ENCODE results near the gene HDAC8.

HDAC8 gene

DNA sequence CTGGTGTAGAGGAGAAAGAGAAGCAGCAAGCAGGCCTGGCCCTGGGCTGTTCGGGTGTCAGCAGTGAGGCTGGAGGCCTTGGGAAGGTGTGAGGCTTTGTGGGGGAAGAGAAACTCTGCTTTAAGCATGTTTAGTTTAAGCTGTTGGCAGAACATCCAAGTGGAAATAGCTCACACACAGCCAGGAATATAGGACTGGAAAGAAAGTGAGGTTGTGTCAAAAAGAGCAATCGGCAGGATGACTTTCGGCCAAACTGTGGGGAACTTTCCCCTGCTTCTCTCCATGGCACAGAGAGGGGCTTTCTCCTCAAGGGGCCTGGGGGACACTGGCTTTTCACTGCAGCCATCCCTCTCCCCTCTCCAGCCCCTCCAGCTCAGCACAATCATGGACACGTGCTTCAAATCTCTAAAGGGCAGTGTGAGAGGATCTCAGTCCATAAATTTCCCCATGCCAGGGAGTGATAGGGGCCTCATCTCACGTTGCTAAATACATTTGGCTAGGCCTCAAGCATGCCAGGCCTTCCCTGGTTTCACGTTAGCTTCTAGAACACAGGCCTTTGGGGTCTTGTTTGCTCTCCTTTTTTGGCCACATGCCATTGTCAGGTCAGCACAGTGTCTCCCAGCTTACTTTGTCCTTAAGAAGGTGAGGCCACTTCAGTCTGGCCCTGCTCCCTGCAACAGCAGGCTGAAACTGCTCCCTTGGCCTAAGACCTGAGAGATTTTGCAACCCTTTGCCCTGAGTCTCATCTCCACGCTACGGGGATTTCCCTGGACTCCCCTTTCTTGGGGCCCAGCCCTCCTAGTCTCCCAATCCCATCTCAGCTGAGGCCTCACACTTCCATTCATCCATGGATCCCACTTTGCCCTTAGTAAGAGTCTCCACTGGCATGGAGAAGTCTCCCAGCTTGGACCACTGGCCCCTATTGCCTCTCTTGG is 258.7 kb downstream of the HDAC8 start:
- no peak for DNase-seq

DNA sequence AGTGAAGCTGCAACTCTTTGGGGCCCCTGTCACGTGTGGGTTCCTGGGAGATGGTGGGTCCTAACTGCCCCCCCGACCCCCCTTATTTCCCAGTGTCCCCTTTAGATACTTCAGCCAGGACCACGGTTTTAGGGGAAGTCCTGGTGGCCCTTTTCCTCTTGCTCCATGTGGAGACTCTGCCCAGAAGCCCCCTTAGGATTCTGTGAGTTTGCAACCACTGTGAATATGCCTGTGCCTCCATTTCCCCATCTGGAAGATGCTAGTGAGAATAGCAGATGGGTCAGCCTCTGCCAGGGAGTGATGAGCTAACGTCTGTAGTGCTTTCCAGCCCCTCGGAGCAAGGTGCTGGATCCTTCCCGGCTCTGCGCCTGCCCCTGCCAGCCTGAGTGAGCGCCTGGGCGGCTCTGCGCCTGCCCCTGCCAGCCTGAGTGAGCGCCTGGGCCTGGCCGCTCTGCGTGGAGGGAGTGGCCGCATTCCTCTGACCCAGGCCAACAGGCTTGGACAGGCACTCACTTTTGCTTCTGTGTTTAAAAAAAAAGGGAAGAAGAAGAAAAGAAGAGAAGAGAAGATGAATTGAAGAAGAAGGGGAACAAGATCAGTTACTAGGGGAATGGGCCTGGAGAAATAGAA is 260.2 kb downstream of the HDAC8 start:
- DNase-seq: no peak

DNA sequence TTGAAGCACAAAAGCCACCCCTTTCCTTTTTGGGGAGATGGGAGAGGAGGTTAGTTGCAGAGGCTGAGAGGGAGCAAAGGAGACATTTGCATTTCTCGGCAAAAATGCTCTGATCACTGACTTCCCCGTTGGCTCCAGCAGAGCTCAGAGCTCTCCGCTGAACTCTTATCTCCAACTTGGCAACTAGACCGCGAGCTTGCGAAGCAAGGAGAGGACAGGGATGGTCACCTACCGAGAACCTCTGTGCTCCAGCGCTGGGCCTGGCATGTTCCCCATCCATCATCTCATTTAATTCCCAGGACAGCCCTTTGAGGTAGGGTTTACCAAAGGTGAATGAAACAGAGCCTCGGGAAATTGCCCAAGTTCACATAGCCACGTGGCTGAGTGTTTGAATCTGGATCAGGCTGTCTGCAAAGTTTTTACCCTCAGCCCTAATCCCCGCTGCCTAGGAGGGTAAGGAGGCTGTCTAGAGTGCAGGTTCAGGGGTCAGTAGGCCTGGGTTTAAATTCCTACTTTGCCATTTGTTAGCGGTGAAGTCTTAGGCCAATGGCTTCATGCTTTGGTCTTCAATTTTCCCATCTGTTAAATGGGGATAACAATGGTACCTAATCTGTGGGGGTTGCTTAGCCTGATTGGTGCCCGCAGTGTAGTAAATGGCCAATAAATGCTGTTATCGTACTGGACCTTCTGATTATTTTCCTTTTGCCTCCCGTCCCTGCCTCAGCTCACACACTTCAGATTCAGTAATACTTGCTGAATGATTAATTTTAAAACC is 263.2 kb downstream of the HDAC8 start:
- DNase-seq: no peak

GRCh38 chrX:72308566-72309296 is 263.9 kb downstream of the HDAC8 start:
- DNase-seq: peak; percentile 44

DNA sequence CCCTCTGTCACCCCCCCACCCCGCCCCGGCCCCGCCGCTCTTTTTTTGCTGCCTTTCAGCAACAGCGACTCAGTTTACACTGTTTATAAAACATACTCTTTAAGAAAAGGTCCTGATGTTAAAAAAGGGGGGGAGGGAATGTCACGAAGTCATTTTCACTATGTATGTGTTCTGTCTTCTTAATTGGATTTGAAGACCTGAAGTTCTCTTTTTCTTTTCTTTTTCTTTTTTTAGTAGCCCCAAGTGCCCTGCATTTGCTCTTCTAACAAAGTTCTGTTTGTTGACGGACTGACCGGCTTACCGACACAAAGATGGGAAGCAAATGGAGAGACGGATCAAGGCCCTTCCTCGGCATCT is 264.5 kb downstream of the HDAC8 start:
- DNase-seq: no peak

DNA sequence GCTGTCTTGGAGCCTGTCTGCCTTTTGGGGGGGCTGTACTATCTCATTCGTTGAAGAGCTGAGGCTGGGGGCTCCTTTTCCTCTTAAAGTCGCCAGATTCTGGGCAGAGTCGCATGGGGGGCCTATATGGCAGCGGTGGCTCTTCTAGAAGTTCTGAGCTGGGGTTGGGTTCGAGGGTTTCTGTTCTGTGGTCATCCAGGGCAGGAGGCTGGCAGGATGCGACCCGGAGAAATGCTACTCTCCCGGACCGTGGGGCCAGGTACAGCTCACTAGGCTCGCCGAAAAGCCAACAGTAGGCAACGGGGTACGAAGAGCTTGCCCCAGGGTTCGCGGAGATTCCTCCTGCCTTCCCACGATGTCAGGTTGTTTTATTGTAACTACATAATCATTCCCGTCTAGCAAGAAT is 265.0 kb downstream of the HDAC8 start:
- no peak for DNase-seq

DNA sequence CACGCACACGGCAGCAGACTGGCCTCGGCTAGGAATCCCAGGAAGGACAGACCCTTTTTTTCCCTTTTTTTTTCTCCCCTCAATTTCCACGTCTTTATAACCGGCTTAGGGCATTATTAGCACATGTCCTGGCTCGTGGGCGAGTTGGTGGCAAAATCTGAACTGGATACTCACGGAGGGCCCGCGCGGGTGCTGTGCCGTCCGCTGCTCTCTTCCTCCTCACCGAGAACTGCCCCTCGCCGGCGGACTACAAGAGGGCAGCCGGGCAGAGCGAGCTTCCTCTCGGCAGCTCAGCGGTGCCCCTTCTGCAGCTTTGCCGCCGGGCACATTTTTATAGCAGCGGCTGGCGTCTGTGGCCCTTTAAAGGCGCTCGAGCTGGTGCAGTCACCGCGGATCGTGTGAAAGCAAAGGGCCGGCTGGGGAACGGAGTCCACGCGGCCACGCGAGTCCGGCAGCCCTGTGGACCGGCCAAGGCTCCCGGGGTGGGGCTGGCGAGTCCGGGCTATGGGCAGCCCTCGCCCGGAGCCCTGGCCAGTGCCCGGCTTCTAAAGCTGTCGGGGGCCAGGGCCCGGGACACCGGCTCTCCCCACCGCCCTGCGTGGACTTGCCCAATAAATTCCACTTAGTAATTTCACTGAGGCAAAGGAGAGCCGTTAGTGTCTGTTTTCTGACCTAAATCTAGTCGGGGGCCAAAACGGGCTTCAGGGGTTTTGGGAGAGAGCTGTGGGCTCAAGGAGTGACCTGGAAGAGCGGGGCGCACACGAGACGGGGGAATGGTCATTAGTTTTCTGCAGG is 265.6 kb downstream of the HDAC8 start:
- peak; percentile 53 for DNase-seq

- DNase-seq: no peak
Observed at GRCh38 chrX:72306085-72306801, 266.4 kb downstream of the HDAC8 start.

DNA sequence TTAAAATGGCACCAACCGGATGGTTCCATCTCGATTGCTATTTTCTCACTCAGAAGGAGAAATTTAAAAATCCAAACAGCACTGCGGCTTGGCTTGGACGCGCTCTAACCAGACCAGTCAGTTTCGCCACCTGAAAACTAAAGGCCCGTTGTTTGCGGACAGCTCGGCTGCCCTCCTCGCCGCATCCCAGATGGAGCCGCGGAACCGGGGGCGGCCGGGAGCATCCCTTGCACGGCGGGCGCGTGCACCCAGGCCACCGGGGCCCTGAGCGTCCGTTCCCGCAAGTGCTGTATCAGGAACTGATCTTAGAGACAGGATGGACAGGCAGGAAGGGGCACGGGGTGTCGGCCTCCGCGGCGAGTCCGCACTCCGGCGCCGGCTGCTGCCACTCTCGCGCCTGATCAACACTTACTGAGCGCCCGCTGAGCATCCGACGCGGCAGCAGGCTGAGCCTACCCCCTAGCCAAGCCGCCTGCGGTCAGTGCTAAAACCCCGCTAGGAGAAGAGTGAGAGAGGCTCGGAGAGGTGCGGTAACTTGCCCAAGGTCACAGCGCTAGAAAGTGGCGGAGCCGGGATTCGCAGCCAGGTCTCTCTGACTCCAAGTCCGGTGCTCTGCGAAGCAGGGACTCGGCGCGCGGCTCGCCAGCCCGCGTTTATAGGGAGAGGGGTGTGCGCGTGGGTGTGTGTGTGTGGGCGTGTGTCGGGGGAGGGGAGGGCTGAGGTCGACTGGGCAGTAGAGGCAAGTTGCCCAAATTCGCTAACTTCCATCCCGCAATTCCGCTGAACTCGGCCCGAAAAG is 267.2 kb downstream of the HDAC8 start, which contains the start of gene CITED1:
Gene CITED1, minus strand, starts transcription at position 629 of the 799 bp plus-strand sequence. CDS start 3,045 bp downstream, outside the sequence.
- DNase-seq: no peak

GRCh38 chrX:72304877-72305276 is 267.8 kb downstream of the HDAC8 start:
- no peak for DNase-seq

DNA sequence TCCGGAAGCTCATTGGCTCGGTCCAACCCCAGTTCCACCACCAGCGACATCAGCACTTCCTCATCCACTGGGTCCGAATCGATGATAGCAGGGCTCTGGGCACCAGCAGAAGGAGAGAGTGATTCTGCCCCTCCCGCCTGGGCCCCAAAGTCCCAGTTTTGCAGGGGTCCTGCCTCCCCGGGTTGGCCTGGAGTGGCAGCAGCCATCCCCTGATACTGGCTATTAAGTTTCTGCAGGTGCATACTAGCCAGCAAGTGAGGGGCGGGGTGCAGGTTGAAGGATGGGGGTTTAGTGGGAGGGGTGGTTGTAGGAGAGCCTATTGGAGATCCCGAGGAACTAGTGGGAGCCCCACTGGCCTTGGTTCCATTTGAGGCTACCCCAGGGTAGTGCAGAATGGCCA is 270.9 kb downstream of the HDAC8 start:
- no peak for DNase-seq

DNA sequence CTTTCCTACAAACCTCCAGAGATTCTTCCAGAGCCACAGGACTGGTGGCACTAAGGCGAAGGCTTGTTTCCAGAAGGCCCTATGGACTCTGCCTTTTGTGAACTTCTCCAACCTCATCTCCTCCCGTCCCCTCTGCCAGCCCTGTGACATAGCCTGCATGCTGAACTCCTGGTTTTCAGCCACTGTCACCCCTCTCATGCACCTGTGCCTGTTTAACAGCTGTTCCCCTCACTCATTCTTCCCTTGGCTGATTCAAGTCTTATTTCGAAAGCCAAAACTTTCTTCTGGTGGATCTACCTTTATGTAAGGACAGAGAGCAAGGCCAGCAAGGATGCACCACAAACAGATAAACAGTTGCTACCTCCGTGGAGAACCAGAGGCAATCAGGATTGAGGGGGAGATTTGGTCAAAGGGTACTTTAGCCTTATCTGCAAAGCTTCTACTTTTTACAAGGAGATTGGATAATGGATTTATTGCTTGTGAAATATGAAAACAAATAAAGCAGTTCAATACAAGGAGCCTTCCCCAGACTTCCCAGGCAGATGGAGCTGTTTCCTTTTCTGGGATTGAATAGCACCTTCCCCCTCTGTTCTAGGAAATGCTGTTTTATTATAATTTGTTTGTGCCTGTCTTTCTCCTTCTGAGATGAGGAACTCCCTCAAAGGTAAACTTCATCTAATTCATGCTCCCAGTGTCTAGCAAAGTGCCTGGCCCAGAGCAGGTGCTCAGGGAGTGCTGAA is 272.6 kb downstream of the HDAC8 start:
- no peak for DNase-seq

DNA sequence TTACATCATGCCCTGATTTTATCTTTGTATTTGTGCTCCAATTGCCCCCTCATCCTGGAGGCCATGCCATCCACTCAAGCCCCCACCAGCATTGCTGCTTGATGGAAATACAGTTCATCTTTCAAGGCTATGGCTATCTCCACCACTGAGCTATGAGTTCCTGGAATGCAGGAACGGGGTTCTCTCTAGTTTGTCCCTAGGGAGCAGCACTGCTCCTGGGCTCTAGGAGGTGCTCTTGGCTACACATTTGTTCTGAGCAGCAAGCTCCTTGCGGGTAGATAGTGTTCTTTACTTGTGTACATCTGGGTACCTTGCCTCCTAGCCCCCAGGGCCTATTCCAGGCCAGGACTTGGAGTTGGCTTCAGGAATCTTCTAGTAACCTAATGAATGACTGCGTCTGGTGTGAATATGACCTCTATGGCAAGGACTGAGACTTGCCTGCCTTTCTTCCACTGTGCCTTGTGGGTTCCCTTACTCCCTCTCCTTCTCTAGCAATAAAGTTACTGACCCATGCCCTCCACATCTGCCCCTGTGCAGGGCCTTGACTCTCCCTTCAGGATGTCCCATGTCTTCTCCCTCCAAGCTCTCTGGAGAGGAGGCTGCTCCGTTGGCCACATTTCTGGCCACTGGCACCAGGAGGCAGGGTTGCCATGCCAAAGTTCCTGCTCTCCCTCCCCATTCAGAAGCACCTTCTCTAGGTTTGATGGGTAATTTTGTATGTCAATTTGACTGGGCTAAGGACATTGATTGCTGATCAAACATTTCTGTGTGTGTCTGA is 274.5 kb downstream of the HDAC8 start:
- no peak for DNase-seq

GRCh38 chrX:72296991-72297390 is 275.7 kb downstream of the HDAC8 start:
- DNase-seq: no peak

DNA sequence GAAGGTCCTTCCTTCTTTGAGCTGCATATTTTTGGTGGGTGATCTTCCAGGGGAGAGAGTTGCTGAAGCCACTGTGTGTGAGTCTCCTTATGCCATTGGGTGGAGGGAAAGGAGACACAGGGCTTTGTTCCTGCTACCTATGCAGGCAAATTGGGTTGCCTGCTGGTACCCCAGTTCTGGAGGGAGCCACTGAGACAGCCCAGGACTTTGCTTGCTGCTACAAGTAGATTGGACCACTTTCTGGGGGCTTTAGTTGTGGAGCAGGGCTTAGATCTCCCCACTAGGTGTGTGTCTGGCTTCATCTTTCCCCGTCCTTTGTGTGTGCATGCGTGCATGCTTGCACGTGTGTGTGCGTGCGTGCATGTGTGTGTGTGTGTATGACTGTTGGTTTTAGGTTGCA is 276.9 kb downstream of the HDAC8 start:
- DNase-seq: no peak

- DNase-seq: no peak
Observed at GRCh38 chrX:72294497-72294896, 278.1 kb downstream of the HDAC8 start.

DNA sequence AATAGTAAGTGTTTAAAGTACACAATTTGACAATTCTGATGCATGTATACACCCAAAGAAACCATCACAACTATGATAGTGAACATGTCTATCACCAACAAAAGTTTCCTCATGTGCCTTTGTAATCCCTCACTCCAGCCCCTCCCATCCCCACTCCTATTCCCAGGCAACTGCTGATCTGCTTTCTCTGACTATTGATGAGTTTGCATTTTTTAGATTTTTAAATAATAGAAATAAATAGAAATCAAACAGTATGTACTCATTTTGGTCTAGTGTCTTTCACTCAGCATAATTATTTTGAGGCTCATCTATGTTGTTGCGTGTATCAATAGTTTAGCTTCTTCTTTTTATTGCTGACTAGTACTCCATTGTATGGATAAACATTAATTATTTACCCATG is 290.3 kb downstream of the HDAC8 start:
- DNase-seq: no peak

GRCh38 chrX:72280321-72280845 is 292.3 kb downstream of the HDAC8 start:
- DNase-seq: no peak

Data from NCI-H1105 (cell line).